GM21737 (cell line): ENCODE results near the gene DAPK1.
"Not testable (repeated sequence)": the region's sequence is repeated elsewhere in the genome, so short reads cannot be mapped to it uniquely, and the experiment has no call there.

Experiments used
- ATAC-seq: cut with Tn5 transposase; IDR thresholded peaks from one replicate; pipeline ENCODE4 v1.9.1; 2021; ENCODE audit warnings: mild to moderate bottlenecking, moderate library complexity; ENCODE audit not compliant: unreplicated experiment

Gene DAPK1

DNA sequence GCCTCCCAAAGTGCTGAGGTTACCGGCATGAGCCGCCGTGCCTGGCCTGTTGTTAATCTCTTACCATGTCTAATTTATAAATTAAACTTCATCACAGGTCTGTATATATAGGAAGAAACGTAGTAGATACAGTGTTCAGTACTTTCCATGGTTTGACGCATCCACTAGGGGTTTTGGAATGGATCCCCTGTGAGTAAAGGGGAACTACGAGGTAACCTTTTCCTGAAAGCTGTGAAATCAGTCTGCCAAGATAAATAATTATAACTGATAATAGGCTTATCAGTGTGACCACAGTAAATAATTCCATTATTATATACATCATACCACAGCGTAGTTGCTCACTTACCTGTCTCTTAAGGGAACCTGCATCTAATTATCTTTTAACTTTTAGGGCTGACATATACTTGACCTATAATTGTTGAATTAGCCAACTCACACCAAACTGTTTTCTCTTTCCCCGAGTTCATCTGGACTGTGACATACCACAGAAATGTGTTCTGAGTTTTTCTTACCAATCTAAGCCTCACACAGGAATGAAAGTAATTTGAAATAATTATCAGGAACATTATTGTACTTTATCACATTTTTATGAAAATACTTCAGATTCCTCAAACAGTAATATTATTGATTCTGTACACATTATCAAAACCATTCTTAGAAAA is 42.9 kb downstream of the DAPK1 start:
- ATAC-seq = no peak

DNA sequence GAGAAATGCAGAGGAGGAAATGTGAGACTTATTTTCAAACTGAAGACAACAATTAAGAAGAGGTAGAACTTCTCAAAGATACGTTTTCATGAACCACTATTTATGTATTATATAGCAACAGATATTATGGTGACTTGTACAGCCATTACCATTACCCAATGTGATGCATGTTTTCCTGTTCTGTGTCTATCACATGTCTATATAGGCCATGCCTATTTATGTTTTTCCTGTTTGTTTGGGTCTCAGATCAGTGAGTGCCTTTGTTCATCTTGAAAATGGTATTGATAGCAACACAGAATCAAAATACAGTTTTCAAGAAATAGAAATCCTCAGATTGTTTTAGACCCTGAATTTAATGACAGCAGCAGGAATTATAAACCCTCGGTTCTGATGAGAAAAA is 44.0 kb downstream of the DAPK1 start:
- no peak for ATAC-seq

GRCh38 chr9:87542141-87542540 is 44.5 kb downstream of the DAPK1 start:
- no peak for ATAC-seq

- ATAC-seq = no peak
Observed at GRCh38 chr9:87543251-87543650, 45.6 kb downstream of the DAPK1 start.

- no peak for ATAC-seq
Observed at GRCh38 chr9:87545858-87546257, 48.2 kb downstream of the DAPK1 start.

DNA sequence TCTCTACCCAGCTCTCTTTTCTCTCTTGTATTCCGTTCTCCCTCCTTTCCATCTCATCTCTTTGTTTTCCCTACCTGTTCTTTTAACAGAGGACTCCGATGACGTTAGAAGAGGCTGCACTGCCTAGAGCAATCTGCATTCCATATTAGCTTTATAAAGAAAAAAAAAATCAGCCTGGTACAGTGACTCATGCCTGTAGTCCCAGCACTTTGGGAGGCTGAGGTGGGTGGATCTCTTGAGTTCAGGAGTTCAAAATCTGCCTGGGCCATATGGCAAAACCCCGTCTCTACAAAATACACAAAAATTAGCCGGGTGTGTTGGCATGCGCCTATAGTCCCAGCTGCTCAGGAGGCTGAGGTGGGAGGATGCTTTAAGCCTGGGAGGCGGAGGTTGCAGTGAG is 49.0 kb downstream of the DAPK1 start:
- no peak for ATAC-seq

GRCh38 chr9:87547671-87548081 is 50.0 kb downstream of the DAPK1 start:
- no peak for ATAC-seq

DNA sequence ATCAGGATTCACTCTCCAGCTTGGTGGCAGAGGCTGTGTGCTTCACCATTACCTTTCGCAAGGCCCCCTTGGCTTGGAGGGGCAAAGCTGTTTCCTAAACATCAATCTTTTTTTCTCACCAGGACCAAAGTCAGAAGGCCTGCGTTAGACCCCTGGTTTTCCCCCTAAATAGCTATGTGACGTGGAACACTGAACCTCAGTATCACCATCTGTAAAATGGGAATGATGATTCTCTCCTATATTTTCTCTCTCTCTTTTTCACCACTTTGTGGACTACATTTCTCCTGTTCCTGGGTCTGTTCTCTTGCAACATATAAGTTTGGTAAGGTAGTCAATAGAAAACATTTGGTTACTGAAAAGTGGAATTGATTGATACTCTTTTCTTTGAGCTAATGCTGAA is 50.5 kb downstream of the DAPK1 start:
- ATAC-seq = no peak

DNA sequence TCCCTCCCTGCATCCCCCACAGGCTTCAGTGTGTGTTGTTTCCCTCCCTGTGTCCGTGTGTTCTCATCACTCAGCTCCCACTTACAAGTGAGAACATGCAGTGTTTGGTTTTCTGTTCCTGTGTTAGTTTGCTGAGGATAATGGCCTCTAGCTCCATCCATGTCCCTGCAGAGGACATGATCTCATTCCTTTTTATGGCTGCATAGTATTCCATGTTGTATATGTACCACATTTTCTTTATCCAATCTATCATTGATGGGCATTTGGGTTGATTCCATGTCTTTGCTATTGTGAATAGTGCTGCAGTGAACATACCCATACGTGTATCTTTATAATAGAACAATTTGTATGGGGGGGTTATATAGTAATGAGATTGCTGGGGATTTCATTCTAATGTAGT is 51.4 kb downstream of the DAPK1 start:
- not testable (repeated sequence) for ATAC-seq

DNA sequence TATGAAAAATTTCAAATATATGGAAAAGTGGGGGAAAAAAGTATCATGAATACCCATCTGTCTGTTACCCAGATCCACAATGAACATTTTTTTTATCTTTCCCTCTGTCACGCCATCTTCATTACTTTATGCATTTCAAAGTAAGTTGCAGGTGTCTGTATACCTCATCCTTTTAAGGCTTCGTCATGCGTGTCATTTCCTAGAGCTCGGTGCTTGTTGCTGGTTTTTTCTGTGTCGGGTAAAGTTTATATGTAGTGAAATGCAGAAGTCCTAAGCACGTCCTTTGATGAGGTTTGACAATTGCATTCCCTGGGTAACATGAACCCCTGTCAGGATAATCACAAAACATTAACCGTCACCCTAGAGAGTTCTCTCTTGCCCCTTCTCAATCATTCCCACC is 52.1 kb downstream of the DAPK1 start:
- ATAC-seq = no peak

DNA sequence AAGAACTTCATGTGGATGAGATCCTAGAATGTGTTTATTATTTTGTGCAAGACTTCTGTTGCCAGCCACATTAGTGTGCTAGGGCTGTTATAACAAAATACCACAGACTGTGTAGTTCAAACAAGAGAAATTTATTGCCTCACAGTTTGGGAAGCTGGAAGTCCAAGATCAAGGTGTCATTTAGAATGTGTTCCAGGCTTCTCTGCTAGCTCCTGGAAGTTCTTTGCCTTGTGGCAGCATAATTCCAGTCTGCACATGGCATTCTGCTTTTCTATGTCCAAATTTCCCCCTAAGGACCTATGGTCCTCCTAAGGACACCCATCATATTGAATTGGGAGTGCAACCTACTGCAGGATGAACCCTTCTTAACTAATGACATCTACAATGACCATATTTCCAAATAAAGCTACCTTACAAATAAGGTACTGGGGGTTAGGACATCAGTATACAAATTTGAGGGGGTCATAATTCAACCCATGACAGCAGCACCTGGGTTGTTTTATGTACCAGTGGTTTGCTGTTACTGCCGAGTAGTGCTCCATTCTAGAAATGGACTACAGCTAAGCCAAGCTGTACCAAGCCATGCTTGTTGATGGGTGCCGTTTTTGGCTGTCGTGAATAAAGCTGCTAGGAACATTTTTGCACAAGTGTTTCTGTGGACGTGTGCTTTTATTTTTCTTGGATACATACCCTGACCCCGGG is 52.7 kb downstream of the DAPK1 start:
- ATAC-seq = no peak

- ATAC-seq = no peak
Observed at GRCh38 chr9:87551772-87552217, 54.1 kb downstream of the DAPK1 start.

DNA sequence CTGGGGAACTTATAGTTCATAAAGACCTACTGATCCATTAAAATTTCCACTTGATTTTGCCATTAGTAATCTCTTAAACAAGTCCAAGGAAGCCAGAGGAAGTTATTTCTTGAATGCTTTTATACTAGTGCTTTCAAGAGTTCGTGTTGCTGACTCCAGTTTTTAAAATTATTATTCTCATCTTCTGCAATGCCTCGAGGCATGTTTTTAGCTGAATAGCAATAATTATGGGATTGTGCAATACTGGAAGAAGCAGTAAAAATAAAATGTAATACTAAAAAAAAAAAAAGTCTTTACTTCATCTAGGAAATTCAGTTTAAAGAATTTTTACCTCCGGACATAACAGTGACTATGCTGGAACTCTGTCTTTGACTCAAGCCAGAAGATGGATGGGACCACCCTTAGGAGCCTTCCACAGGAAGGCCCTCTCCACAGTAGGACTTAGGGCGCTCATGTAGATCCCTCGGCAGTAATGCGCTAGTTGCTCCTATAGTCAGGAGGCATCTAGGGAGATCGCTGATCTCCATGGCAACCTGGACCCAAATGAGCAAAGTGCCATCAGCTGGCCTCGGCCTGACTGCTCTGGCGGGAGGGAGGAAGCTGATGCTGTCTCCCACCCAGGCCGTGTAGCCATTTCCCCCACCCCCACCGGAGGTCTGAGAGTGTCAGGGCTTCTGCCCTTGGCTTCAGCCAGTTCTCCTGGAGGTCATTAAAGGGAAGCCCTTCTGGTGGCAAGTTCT is 56.7 kb downstream of the DAPK1 start:
- no peak for ATAC-seq

GRCh38 chr9:87554976-87555375 is 57.3 kb downstream of the DAPK1 start:
- no peak for ATAC-seq

GRCh38 chr9:87556039-87556438 is 58.4 kb downstream of the DAPK1 start:
- ATAC-seq = no peak

DNA sequence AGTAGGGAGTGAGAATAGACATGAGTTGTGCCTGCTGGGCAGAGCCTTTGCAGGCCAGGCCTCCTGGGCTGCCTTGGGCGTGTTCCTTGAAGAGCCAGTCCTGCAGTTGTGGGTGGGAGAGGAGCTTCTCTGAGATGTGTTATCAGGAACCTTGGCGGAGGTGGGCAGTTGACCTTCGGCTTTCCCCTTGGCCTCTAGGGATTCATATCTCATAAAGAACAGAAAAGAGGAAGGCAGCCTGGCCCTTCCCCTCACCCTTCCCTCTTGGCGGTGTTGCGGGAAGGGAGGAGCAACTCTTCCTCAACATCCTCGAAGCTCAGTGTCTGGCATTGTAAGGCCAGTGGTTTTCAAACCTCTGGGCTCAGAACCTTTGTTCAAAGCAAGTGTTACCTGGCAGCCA is 59.2 kb downstream of the DAPK1 start:
- no peak for ATAC-seq

GRCh38 chr9:87557996-87558395 is 60.3 kb downstream of the DAPK1 start:
- no peak for ATAC-seq

DNA sequence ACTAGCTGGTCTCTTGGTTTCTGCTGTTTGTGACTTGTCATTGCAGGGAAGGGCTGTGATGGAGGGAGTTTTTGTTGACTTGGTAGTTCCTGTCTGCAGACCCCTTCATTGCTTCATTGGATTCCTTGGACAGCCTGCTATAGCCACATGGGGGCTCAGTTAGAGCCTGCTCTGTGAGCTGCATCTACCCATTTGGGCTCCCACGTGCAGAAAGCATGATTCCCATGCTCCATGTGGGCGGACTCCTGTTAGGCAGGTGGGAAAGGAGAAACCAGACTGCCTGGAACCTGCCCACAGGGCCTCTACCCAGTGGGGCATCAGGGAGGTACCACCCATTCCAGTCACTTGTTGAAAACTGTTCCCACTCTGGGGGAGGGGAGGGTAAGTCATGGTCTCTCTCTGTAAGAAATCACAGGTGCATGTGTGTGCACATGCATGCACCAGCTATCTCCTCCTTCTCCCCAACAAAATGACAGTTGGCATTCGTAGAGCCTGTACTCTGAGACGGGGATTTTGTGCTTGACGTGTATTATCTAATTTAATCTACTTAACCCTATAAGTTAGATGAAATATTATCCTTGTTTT is 61.0 kb downstream of the DAPK1 start:
- ATAC-seq = no peak

GRCh38 chr9:87562062-87562461 is 64.4 kb downstream of the DAPK1 start:
- ATAC-seq = no peak

GRCh38 chr9:87562530-87563170 is 65.0 kb downstream of the DAPK1 start:
- ATAC-seq = no peak

GRCh38 chr9:87564111-87564510 is 66.4 kb downstream of the DAPK1 start:
- ATAC-seq = no peak
